Kidney epithelial cell (primary cell): ENCODE measurements around the gene RAG2. TPM values are rescaled to one million over a fixed set of nuclear protein-coding genes. Genes with fewer than 3 reads are reported as not detected.

Experiments
- DNase-seq: peaks from one replicate; pipeline ENCODE4 v3.0.0-alpha.2; 2010; ENCODE audit warnings: low read depth
- H3K27me3 ChIP-seq: 2 replicates; pipeline ENCODE4 v1.6.0; 2011; ENCODE audit warnings: low read length; ENCODE audit not compliant: control insufficient read depth, insufficient read depth
- H3K36me3 ChIP-seq: 2 replicates; pipeline ENCODE4 v1.5.1; 2011; ENCODE audit warnings: low read length; ENCODE audit not compliant: control insufficient read depth, insufficient read depth
- H3K4me3 ChIP-seq: 2 replicates; pipeline ENCODE4 v1.5.1; 2011; ENCODE audit warnings: low read depth, mild to moderate bottlenecking, control low read depth, low read length
- total RNA-seq: library from RNA; depleted of rRNA; stranded (reverse); fragments of >200 nt; gene quantifications from 2 replicates; pipeline ENCODE4 v1.2.3, GENCODE V29; 2015
- TF ChIP-seq, protein P1 (sequence below): IDR thresholded peaks from 2 replicates; pipeline ENCODE4 v1.5.1; 2011; ENCODE audit warnings: mild to moderate bottlenecking, moderate library complexity, low read length, control low read depth, inconsistent platforms; ENCODE audit not compliant: insufficient read depth, poor library complexity, severe bottlenecking

The RAG2 gene
- total RNA-seq: not detected in 2 replicates

DNA sequence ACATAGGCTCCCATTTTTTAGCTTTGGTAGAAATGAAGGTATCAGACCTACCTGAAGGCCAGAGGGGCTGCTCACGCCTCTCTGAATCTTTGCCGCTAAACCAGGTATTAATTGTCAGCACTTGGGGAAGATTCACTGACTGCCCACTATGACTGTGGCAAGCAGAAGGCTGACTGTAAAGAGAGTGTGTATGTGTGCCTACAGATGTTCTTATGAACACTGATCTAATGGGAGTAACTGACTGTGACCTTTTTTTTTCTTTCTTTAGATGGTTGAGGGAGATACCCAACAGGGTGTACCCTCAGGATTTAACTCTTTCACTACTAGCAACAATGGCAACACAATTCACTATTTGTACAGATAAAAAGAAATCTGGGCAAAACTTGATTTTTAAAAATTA is at the start of gene RAG2:
TSS of gene RAG2 (minus strand) at position 186 of the 400 bp plus-strand sequence. CDS start 4,068 bp downstream, outside the sequence.
- no peak for DNase-seq
- Histone ChIP-seq H3K4me3 (no peak within 1 kb of the TSS), H3K27me3 (no peaks in the 10 kb centered on the region), H3K36me3 (no peaks in the 10 kb centered on the region)
- TF ChIP-seq, protein P1, sequence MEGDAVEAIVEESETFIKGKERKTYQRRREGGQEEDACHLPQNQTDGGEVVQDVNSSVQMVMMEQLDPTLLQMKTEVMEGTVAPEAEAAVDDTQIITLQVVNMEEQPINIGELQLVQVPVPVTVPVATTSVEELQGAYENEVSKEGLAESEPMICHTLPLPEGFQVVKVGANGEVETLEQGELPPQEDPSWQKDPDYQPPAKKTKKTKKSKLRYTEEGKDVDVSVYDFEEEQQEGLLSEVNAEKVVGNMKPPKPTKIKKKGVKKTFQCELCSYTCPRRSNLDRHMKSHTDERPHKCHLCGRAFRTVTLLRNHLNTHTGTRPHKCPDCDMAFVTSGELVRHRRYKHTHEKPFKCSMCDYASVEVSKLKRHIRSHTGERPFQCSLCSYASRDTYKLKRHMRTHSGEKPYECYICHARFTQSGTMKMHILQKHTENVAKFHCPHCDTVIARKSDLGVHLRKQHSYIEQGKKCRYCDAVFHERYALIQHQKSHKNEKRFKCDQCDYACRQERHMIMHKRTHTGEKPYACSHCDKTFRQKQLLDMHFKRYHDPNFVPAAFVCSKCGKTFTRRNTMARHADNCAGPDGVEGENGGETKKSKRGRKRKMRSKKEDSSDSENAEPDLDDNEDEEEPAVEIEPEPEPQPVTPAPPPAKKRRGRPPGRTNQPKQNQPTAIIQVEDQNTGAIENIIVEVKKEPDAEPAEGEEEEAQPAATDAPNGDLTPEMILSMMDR: no peak

DNA sequence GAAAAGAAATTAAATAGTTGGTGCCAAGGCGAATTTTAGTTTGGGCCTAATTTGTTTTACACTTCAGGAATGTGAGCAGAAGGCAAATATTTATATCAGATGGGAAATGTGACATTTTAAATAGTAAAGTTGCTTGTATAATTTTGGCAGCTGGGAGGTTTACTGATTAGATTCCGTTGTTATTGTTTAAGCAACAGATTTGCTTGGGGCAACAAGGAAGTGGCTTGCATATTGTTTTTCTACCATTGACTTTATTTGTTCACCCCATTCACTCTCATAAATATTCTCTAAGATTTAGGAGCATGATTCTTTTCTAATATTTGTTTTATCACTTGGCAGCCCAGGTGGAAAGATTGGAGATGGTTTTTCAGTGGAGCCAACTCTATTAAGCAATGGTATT is 40.5 kb upstream of the RAG2 start:
- Histone ChIP-seq H3K27me3 (no peaks in the 10 kb centered on the region), H3K4me3 (no peak overlapping the region), H3K36me3 (no peaks in the 10 kb centered on the region)
- no peak for DNase-seq
- TF ChIP-seq, protein P1: no peak

DNA sequence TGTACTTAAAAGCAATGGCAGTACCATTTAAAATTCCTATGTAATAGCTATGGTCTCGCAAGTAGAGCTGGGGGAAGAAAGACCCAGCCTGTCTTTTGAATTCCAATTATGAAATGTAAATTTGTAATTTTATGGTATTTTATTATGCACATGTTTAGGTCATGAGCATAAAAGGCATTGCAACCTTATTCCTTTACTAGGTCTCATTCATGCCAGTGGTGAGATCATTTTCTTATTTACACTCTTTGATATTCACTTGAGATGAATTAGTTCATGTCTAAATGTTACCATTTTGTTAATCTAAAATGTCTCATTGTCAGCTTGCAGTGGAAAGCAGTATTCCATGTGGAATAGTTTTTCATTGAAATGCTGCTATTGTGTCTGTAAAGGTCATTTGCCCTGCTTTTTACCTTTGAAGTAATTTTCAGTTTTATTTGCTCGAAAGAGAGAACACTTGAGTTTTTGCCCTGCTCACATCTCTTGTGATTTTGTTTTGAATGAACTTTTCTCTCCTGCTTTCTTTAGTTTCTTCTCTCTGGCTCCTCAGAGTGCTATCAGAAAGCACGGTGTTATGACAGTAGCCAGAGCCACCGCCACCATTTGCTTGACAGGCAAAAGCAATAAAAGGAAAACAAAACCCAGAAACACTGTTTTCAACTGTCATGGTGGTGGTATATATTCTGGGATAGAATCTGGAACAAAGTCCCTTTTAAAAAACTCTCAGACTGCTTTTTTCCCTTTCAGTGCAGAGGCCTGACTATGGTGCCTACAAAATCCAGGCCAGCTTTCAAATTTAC is 37.2 kb upstream of the RAG2 start:
- no peak overlapping the region for H3K4me3 ChIP-seq
- H3K27me3 ChIP-seq: no peaks in the 10 kb centered on the region
- DNase-seq: no peak
- TF ChIP-seq, protein P1: no peak
- no peaks in the 10 kb centered on the region for H3K36me3 ChIP-seq

DNA sequence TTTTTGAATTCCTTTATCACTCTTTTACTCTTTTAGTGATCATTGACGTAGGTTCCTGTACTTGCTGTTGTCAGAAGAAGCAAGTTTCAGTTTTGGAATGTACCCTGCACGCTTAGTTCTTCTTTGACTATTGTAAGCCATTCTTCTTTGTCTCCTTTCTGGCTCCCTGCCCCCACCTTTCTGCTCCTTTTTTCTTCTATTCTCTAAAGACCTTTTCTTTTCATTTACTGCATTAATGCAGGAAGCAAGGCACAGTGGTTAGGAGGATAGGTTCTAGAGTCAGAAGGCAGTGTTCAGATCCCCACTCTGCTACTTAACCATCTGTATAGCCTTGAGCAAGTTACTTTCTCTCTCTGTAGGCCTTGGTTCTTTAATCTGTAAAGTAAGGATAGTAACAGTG is 33.7 kb upstream of the RAG2 start:
- Histone ChIP-seq H3K27me3 (no peaks in the 10 kb centered on the region), H3K36me3 (no peaks in the 10 kb centered on the region), H3K4me3 (no peak overlapping the region)
- TF ChIP-seq, protein P1: no peak
- no peak for DNase-seq

DNA sequence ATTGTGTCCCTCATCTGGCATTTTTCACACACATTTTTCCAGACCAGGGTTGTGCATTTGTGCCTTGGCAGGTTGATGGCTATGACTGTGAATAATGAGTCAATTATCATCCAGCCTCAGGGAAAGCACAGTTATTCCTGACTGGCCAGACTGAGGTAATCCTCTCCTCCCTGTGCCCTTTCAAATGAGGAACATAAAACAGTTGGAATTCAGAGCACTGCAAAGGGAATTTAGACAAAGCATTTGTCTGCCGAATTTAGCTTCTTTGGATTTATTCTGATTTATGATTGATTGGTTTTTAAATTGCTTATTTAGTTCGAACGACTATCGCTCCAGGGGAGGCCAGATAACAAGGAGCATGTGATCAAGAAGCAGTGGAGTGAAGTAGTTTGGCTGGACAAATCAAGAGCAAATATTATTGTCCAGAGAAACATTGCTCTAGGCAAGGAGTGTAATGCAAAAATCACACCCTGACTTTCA is 30.8 kb upstream of the RAG2 start:
- TF ChIP-seq, protein P1: no peak

More for the DNA sequence above, 30.8 kb upstream of the RAG2 start:
- Histone ChIP-seq H3K36me3 (no peaks in the 10 kb centered on the region), H3K4me3 (no peak overlapping the region), H3K27me3 (no peaks in the 10 kb centered on the region)
- no peak for DNase-seq
